GM19438 (cell line): ENCODE data around the gene ADAM12.
"Not testable (repeated sequence)": the region's sequence is repeated elsewhere in the genome, so short reads cannot be mapped to it uniquely, and the experiment has no call there.

ENCODE experiments used
- ATAC-seq: cut with Tn5 transposase; IDR thresholded peaks from one replicate; pipeline ENCODE4 v1.9.1; 2021; ENCODE audit warnings: low read depth; ENCODE audit not compliant: unreplicated experiment

The ADAM12 gene

DNA sequence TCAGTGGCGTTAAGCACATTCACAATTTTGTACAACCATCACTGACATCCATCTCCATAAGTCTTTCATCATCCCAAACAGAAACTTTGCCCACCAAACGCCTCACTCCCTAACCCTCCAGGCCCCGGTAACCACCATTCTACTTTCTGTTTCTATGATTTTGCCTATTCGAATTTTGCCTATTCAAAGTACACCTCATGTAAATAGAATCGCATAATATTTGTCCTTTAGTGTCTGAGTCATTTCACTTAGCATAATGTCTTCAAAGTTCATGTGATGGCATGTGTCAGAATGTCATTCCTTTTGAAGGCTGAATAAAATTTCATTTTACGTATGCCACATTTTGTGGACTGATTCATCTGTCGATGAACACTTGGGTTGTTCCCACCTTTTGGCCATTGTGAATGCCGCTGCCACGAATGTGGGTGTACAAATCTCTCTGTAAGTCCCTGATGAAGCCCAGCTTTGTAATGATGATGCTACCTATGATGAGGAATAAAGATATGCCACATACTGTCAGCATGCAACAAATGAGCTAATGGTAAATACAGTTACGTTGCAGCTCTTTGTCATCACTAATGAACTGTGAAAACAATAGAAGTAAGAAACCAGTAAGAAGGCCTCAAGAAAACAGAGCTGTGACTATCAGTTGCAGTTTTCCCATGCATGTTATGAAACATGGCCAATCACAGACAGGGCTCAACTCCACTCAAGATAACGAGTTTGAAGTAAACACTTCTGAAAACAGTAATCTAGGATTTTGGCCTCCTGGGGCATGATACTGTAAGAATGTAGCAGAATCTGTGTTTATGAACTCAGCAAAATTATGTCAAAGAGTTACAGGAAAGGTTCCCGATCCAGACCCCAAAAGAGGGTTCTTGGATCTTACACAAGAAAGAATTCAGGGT is 120.0 kb downstream of the ADAM12 start:
- ATAC-seq = no peak

DNA sequence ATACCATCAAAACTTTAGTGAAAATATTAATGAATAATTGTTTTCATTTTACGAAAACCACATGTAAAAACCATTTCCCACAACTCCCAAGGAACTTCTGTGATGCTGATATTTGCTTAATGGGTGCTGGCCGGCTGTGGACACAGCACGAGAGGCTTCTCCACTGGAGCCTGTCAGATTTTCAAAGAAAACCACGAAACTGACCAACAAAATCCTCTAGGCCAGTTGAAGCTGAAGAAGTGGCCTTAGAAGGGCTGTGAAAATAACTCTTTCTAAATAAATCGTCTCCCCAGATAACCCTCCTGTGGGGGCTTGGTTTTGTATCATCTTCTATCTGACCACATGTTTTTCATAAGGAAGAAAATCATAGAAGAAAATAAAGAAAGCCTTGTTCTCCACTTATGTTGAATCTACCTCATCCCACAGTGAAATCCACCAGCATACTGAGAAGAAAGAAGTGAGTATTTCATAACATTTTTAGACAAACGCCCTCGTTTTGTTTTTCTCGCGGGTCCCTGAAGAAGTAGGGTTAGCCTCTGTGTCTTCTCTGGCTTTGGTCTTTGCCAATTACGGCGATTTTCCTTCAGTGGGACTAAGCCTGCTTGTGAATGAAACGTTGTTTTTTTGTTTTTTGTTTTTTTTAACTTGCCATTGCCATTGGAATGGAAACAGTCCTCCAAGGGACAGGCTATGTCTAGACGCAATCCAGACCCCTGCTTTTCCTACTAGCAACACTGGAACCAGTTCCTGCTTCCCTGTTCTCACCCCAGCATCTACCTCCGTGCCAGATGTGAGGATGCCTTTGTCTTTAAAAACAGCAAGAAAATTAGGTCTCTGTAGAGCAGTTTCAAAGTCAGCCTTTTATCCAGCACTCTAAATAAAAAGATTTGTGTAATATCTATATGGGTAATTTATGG is 123.9 kb downstream of the ADAM12 start:
- ATAC-seq = no peak

DNA sequence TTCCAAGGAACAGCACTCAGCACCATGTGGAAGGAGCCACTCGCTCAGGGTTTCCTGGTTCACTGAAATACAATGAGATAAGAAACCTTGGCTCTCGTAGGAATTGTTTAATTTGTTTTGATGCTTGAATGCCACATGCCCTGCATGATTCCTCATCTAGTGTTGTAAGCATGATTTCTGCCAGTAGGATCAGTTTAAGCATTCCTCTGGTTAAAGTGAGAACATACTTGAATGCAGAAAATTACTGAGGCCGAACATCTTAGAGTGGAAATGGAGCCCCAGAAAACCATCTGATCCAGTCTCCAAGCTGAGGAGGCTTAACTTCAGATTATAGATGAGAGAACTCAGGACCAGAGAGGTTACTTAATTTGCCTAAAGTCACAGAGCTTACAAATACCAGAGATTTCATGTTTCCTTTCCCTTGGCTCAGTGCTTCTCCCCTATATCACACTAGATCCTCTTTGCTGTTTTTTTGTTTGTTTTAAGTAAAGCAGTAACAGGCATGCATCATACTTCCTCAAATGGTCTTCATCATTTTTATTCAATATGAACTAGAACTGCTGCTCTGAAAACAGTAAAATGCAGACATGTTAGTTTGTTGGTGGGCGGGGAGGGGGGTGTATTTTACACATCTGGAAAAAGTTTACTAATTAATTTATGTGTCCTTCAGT is 125.1 kb downstream of the ADAM12 start:
- ATAC-seq = no peak

DNA sequence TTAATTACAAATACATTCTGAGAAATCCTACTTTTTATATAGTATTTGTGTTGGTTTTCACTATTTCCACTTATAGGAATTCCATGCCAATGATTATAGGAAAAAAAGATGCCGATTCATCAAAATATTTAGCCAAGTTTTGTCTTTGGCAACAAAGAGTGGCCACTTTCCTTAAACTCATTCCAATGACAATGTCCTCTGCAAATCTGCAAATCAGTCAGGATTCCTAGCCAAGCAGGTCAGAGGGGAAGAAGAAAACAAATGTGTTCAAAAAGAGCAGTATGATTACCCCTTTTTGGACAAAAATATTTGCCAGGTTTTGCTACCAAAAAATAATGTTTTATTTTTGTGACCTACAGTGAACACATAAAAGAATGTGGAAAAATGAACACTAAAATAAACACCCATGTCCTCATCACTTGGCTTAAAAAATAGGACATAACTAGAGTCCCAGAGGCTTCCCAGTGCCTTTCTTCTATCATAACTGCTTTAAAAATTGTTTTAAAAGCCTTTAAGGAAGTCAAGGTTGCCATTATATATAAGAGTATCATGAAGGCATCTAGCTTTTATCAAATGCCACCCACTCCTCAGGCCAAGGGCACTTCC is 125.9 kb downstream of the ADAM12 start:
- no peak for ATAC-seq

DNA sequence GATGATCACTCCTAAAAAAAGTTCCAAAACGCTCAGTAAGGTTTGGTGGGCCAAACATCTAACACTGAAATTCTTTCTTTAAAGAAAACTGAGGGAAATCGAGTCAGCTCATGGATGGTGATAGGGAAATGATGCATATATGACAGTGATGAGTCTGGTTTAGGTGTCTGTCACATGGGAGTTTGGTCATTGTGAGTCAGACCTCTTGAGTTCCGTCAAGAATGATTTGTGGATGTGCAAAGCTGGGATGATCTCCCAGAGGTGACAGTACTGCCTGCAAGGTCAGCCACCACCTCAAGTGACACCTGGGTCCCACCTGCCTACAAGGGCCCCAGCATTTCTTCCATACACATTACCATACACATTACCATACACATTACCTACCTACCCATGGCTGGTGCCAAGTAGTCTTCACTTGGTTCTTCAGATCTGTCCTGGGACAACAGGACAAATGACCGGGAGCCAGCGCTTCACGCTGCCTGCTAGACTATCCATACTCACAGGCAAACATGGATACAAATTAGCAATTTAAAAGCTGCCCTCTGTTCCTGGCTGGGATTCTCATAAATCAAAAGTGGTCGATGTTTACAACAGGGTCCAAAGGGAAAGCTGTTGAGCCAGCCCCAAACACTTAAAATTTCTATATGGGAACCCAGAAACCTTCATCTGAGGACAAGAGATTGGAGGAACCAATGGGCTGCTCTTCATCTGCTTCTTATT is 128.4 kb downstream of the ADAM12 start:
- ATAC-seq = no peak

DNA sequence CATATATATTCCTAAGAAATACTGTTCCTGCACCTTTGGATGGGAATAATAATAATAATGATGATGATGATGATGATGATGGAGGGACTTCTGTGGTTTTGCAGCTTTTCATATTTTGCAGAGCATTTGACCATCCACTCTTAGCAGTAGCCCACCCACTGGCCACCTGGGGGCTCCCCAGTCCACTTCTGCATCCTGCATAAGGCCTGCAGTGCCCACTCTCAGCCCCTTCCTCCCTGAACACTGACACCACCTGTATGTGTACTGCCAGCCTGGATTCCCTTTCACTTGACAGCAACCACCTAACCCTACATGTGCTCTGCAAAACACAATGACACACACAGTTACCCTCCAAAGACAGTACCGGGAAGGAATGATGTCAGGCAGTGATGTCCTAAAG is 131.4 kb downstream of the ADAM12 start:
- ATAC-seq = no peak

DNA sequence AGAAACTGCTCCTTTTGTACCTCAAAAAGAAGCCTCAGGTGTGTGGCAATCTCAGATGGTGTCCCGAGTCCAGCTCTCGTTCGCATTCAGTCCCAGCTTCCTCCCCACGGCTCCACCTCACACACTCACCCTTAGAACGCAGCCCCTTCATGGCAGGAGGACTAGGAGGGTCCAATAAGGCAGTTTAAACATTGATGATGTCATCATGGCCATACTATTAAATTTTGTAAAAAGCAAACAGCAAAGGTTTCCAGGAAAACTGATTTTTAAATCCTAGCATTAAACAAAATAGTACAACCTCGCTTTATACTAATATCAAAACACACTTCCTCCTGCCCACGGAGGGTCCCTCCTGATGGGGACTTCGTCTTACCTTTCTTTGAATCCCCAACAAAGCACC is 133.0 kb downstream of the ADAM12 start:
- no peak for ATAC-seq

DNA sequence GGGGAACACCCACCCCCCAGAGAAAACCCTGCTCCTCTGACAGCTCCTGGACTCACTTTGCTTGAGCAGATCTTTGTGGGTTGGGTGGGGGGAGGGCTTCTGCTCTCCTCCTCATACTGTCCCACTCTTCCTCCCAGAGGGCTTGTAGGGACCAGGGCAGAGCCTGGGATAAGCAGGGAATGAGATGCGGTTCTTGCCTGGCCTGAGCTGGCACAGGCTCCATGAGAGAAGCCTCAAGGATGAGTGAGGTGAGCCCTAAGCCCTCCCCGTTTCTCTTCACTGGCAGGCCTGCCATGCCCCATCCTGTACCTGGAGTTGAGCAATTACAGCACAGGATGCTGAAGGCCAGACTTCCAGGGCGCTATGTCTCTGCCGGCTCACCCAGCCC is 134.7 kb downstream of the ADAM12 start:
- ATAC-seq = no peak

DNA sequence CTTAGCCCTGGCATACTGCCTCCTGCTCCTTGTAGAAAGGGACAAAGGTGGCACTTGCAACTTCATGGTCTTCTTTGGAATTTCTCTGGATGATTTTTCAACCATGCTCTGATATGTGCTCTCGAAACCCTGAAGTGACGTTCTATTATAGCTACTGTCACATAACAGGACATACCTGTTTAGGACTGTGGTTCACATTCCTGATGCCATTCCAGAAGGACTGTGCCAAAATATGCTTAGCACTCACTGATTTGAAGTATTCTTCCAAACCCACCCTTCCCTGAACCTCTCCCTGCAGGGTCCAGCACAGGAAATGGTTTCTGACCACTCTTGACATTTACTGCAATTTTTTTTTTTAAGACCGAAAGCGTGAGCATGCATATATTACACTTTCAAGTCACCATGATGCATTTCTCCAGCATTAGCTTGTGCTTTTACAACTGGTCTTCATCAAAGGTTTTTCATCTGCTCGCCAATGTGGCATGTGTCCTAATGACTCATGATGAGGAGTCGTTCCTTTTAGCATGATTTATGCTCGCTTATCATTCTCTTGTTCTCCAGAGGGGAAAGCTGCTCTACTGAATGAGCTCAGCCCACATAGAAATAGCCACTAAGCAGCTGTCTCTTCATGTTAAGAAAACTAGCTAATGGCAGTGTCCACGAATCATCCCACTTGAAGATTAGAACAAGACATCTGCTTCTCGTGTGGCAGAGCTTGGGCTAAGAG is 135.2 kb downstream of the ADAM12 start:
- ATAC-seq = no peak

DNA sequence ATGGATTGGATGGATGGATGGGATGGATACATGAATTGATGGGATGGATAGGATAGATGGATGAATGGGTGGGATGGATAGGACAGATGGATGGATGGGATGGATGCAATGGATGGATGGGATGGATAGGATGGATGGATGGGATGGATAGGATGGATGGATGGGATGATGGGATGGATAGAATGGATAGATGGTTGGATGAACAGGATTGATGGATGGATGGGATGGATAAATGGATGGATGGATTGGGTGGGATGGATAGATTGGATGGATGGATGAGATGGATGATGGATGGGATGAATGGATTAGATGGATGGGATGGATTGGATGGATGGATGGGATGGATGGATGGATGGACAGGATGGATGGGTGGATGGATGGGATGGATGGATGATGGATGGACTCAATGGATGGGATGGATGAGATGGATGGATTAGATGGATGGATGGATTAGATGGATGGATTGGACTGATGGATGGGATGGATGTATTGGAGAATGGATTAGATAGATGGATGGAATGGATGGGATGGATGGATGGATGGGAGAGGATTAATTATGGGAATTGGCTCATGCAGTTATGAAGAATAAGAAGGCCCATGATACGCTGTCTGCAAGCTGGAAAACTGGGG is 136.4 kb downstream of the ADAM12 start:
- ATAC-seq = no peak

DNA sequence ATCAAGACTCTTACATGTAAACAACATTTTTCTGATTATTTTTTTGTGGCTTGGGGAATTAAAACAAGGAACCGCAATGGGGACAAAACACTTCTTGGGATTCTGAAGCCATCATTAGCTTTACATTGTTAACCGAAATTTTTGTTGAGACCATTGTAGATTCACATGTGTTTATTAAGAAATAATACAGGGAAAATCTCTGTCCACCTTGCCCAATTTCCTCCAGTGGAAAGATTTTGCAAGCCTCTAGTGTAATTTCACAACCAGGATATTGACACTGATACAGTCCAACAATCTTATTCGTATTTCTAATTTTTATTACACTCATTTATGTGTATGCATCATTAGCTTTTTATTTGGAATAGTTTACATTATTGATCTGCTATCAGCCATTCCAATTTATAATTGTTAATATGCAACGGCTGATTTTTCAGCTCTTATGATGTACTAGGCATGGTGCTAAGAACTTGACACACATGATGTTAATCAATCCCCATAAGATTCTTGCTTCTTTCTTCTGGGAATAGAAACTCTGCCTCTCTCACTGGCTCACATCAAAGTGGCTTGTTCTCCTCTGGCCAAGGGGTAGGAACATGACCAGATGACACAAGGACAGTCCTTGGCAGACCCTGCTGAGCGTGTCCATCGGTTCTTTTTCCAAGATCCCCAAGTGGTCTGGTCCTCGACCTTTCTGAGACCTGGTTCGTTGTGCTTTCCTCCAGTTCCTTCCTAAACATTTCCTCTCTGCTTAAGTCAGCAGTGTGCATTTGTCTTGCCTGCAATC is 137.6 kb downstream of the ADAM12 start:
- no peak for ATAC-seq

DNA sequence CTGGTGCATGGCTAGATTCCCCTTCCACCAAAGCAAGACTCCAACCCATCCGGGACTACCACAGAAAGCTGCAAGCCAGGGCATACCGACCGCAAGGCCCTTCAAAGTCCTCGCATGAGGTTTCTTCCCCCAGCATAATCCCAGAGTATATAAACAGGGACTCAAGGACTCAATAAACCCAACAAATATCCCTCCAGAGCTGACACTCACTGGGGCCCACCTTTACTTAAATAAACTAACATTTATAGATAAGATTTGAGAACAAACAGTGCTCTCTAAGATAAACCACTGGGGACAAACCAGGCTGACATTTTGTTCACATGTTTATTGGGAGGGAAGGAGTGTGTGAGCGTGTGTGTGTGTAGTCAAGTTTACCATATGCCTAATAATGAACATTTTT is 138.2 kb downstream of the ADAM12 start:
- no peak for ATAC-seq

DNA sequence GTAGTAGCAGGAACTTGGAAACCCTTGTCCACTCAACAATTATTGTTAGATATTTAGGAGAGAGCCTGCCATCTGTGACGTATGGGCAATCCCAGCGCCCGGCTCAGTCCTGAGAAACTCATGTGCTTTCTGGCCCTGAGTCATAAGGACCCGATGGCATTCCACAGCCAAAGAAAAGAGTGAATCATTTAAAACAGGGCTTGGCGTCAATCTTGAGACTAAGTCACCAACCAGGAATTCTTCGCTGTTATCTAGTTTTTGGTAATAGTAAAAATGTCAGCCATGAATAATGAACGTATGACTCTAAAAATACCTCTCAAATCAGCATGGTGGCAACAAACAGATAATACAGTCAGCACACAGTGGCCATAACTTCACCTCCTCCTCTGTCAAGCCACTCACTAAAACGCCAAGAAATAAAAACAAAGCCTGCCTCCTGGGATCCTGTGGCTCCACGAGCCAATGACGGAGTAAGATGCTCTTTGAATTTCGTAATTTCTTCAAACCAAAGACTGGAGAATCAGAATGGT is 140.8 kb downstream of the ADAM12 start:
- ATAC-seq = no peak

DNA sequence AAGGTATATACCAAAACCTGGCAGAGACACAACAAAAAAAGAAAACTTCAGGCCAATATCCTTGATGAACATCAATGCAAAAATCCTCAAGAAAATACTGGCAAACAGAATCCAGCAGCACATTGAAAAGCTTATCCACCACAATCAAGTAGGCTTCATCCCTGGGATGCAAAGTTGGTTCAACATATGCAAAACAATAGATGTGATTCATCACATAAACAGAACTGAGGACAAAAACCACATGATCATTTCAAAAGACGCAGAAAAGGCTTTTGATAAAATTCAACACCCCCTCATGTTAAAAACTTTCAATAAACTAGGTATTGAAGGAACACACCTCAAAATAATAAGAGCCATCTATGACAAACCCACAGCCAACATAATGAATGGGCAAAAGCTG is 141.9 kb downstream of the ADAM12 start:
- ATAC-seq = not testable (repeated sequence)

DNA sequence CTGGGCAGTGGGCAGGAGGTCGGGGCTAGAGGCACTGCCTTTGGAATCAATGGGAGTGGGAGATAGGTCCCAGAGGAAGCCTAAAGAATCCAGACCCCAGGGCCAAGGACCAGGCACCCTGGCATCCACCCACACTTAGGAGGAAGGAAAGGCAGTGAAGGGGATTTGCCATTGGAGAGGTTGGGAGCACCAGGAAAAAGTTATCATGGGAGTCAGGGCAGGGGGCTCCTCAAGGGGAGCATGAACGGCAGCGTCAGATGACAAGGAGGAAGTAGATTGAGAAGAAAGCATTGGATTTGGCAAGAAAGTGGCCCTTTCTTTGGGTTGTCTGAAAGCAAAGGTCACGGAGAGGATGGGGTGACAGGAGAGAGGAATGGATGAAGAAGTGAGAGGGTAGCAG is 142.8 kb downstream of the ADAM12 start:
- no peak for ATAC-seq

DNA sequence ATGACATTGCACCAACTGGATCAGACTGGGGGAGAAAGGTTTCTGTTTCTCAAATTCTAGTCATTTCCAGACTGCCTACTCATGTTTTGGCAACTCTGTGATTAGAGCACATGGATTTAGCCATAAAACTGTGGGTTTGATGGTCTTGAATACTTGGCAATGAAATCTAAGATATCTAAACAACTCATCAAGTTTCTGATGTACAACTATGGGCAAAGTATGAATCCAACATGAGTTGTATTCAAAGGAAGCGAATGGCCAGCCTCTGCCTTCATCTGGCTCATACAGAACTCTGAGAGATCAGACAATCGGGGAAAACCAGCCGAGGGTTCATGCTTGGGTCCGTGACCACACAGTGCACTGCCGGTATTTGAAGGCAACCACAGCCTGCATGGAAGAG is 144.3 kb downstream of the ADAM12 start:
- ATAC-seq = no peak

DNA sequence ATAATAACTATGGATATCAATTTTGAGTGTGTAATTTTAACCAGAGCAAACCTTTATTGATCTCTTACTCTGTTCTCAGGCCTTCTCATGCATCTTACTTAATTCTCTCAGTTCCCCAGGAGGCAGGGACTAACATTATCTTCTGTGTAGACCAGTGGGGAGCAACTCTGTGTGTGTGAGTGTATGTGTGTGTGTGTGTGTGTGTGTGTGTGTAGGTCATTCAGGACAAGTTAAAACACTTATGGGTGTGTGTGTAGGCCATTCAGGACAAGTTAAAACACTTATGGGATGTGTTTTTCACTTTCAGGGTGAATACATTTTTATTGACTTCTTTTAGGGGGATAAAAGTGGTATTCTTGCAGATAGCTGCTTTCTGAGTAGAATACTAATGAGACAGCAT is 145.0 kb downstream of the ADAM12 start:
- no peak for ATAC-seq
